GM19239 (cell line): Measurements from ENCODE around the gene BIRC6.
"Not testable (repeated sequence)": the region's sequence is repeated elsewhere in the genome, so short reads cannot be mapped to it uniquely, and the experiment has no call there.

ENCODE experiments used
- DNase-seq: peaks from one replicate; pipeline ENCODE4 v3.0.0; 2011; ENCODE audit warnings: low spot score; ENCODE audit not compliant: insufficient read length
- FAIRE-seq: peaks from 2 replicates; lab custom pipeline; 2011; peaks lifted over from hg19 to GRCh38; lab: Jason Lieb, UNC

The BIRC6 gene

DNA sequence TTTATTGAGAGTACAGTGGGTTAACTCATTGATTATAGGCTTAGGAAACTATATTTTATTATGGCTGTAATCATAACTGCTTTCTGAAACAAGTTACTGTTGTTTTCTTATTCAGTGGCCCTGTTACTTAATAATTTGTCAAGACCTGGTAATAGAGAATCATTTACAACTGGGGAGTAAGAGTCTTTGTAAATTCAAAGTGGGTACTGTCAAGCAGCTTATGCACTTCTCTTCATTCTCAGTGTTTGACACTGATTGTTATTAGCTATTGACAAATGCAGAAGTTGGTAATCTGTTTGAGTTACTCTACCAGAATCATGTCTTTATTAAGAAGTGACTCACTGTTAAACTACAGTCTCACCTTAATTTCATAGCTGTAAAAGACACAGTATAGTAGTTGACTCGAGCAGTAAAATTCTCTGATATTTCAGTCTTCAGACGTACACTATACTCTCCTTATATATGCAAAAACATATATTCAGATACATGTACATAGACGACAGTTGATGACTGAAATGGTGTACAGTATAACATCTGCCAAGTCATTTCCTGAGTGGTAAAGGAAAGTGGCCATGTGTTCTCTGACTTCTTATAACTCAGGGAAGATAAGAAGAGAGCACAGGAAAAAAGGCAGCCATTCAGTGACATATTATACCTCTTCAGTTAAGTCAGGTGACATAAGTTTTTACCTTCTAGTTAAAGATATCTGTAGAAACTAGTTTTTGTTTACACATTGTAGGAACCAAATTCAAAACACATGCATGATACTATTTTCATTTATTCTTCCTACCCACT lies 235.0 kb downstream of the BIRC6 start:
- DNase-seq (no peak), FAIRE-seq (peak; percentile 73)

DNA sequence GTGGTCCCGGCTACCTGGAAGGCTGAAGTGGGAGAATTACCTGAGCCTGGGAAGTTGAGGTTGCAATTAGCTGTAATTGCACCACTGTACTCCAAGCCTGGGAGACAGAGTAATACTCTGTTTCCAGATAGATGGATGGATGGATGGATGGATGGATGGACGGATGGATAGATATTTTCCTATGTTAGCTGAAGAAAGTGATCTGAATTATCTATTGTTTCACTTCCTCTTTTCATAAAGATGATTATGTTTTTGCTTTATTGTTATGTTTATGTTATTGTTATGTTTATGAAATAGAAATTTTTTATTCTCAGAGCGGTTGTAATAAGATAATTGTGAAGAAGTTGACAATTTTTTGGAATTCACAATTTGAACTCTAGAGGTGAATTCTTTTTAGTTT lies 237.8 kb downstream of the BIRC6 start:
- FAIRE-seq, result no peak
- DNase-seq, result no peak

DNA sequence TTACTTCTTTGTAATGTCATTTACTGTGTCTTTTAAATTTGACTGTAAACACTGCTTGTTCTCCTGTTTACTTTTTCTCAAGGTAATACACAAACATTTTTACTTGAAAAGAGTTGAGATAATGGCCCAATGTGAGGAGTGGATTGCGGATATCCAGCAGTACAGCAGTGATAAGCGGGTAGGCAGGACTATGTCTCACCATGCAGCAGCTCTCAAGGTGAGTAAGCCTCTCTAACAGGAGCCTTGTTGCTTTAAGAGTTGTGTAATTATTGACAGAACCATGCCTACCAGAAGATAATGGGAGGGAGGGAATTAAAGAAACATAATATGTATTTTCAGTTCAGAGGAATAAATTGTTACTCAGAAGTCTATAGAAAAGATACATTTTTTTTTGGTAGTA lies 254.5 kb downstream of the BIRC6 start:
- FAIRE-seq (no peak), DNase-seq (no peak)

DNA sequence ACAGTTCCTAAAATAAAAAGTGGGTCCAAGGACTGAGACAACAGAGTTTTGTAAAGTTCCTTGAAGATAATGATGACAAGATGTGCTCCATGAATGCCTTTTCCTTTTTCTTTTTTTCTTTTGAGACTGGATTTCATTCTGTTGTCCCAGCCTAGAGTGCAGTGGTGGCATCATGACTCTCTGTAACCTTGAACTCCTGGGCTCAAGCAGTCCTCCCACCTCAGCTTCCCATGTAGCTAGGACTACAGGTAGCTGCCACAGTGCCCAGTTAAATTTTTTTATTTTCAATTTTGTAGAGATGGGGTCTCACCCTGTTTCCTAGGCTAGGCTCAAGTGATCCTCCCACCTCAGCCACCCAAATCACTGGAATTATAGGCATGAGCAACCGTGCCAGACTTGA lies 254.9 kb downstream of the BIRC6 start:
- DNase-seq, result no peak

DNA sequence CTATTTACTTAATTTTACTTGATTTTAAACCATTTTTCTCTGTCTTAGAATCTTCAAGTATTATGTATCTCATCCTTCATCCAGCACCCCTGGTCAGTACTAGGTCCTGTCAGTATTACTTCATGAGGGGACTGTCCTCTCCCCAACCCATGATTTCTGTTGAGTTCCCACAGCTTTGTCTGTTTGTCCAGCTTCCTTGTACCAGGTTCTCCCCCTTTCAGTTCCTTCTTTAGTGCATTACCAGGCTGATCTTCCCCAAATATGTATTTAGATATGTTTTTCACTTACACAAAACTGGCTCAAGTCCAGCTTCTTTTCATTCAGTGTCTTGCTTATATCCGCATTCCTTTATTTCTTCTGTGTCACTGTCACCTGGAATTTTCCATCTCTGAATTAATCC lies 257.3 kb downstream of the BIRC6 start:
- DNase-seq, result no peak
- FAIRE-seq, result no peak

More for the DNA sequence above, 254.9 kb downstream of the BIRC6 start:
- FAIRE-seq, result no peak

DNA sequence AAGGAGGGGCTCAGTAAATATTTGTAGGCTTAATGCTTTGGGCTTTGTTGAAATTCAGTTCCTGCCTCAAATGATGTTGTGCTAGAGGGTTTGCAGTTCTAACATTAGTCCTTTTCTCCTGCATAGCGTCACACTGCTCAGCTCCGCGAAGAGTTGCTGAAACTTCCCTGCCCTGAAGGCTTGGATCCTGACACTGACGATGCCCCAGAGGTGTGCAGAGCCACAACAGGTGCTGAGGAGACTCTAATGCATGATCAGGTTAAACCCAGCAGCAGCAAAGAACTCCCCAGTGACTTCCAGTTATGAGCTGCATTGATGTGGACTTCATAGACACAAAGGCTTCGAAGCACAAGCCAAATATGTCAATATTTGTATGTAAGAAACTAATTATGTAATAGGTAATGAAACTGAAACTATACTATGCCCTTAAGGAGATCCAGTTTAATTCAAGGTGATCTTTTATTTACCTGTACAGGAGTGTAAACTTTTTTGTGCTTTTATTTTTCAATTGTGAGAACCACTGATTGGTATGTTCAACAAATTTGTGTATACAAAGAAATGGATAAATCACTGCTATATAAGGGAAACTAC lies 260.9 kb downstream of the BIRC6 start:
- DNase-seq (no peak), FAIRE-seq (no peak)

DNA sequence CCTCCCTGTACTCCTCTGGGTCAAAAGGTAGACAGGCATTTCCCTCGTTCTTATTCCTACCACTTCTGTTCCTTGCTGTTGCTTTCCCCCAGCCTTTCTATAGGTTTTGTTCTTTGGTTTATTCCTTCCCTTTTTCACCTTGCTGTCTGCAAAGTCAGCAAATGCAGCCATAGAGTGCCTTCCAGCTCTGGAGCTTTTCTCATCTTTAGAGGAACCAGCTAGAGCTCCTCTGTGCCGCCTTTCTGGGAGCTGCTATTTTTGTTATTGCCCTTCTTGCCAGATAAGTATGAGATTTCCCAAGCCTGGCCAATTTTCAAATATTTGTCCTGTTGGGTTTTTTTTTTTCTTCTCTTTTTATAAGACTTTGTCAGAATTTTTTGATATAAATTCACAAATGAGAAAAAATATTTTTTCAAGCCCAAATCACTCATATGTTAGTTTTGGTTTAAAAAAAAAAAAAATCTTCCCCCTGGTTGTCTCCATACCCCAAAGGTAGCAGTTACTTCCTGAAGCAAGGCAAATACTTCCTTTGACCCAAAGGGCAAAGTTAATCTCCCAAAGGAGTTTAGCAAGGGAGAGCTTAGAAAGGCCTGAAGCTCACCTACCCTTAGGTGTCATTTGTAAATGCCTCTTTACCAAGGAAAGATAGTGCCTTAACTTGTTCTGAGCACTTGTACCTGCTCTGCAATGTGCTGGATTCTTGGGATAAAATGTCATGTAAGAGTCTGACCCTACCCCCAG lies 265.9 kb downstream of the BIRC6 start:
- no peak for FAIRE-seq
- DNase-seq, result no peak

DNA sequence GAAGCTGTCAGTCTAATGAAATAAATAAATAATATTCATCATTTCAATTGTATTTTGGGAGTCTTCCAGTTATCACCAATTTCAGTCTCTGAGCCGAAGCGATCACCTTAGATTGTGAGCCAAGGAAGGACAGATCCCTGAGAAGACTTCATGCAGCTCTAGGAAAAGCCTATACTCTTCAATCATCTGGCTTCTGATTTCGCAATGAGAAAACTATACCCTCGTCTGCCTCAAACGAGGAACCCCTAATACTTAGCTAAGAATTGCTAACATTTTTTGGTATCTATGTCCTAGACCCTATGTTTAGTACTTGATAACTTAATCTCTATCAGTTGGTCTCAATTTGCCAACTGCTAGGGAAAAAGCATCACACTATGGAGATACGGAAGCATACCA lies 266.5 kb downstream of the BIRC6 start:
- DNase-seq (no peak), FAIRE-seq (no peak)

DNA sequence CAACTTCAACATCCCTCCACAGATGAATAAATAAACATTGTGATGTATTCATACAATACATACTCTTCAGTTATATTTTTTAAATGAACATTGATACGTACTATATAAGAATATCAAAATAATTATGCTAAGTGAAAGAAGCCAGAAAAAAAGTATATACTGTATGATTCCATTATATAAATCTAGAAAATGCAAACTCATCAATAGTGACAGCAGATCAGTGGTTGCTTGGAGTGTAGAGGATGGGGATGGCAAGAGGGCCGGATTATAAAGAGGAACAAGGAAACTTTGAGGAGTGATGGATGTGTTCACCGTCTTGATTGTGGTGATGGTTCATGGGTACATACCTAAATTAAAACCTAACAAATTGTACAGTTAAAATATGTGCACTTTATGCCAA lies 268.0 kb downstream of the BIRC6 start:
- FAIRE-seq, result no peak
- DNase-seq, result no peak

DNA sequence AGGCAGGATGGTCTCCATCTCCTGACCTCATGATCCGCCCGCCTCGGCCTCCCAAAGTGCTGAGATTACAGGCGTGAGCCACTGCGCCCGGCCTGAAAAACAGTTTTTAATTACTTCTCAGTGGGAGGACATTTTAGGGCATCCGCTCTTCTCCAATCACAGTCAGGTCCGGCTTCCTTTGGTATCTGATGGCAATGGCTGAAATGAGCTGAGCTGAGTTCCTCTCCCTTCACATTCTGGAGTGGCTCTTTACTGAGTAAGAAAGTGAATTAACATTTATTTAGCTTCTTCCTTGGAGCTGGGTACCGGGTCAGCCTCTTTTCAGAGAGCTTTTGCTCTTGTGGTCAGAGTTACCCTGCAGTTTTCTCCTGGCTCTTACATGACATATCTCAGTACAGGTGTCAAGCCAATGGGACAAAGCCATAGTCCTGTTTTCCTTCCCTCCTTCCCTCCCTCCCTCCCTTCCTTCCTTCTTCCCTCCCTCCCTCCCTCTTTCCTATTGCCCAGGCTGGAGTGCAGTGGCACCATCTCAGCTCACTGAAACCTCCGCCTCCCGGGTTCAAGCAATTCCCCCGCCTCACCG lies 269.9 kb downstream of the BIRC6 start:
- FAIRE-seq (no peak), DNase-seq (no peak)

DNA sequence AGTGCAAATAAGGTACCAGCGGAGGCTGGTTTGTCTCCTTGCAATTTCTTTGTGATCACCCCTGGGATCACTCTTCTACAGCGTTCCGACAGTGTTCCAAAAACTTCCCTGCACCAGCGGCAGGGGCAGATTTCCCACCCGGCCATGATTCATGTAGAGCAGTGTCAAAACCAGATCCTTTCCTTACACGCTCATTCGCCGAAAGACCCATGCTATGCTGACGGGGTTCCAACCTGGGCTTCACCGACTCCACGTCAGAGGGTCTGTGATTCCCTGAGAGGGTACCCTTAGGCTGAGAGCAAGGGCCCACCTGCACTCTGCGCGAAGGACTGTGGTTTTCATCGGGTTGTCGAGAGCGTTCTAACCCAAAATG lies 270.6 kb downstream of the BIRC6 start:
- peak; percentile 4 for DNase-seq

DNA sequence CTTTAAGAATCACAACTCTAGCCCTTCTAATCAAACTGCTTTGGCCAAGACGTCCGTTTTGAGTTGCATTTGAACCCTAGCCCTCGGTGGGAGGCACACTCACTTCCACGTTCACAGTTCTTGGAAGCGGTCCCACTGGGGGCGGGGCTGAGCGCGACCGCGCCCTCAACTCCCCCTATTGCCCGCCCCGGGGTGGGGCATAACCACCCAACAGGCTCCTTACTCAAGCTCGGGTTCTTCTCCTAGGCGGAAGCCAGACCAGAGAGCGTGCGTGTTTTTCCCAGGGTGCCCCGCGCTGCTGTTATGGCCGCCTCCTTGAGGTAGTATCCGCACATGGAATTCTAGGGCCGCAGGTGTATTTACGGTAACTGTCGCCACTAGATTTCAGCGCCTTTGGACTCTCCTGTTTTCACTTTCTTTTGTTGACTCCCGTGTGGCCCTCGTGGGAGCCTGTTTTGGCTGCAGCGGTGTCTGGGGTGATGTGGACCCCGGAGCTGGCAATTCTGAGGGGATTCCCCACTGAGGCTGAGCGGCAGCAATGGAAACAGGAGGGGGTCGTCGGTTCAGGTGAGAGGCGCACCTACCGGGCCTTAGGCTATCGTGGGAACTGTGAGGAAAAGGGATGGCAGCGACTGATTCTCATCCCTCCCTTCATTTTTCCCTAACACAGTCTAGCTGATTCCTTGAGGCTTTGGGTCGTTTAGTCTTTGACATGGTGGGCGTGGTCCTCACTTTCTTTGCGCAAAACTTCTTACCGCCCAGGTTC lies 271.2 kb downstream of the BIRC6 start, which contains the start of gene TTC27:
Gene TTC27, plus strand, starts transcription at position 237 of the 766 bp plus-strand sequence. Its CDS starts 243 bp downstream, at position 480.
- peak; percentile 89 for DNase-seq
- peak; percentile 100 for FAIRE-seq

More for the DNA sequence above, 270.6 kb downstream of the BIRC6 start:
- no peak for FAIRE-seq

DNA sequence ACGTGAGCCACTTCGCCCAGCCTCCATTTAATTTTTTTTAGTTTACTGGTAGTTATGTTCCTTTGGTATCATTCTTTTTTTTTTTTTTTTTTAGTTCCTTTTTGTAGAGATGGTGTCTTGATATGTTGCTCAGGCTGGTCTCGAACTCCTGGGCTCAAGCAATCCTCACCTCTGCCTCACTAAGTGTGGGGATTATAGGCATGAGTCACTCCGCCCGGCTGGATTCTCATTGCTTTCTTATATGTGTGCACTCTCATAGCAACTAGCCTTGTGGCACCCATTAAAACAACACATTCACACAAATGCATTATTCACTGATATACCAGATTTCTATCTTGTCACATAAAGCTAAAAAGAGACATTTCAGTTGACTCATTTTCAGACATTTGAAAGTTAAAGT lies 275.3 kb downstream of the BIRC6 start:
- no peak for DNase-seq
- FAIRE-seq, result no peak

DNA sequence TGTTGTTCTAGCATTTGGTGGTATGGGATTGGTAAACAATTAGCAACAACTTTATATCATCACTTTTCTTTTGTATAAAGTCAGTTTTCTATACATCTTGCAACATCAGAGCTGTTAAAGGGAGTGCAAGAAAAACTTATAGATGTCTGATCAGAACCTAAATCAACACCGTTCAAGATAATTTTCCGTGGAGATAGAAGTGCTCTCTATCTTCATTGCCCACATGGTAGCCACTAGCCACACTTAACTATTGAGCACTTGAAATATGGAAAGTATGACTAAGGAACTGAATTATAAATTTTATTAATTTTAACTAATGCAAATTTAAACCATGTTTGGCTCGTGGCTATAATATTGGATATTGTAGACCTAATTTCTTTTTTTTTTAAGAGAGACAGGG lies 276.2 kb downstream of the BIRC6 start:
- DNase-seq (no peak), FAIRE-seq (no peak)

DNA sequence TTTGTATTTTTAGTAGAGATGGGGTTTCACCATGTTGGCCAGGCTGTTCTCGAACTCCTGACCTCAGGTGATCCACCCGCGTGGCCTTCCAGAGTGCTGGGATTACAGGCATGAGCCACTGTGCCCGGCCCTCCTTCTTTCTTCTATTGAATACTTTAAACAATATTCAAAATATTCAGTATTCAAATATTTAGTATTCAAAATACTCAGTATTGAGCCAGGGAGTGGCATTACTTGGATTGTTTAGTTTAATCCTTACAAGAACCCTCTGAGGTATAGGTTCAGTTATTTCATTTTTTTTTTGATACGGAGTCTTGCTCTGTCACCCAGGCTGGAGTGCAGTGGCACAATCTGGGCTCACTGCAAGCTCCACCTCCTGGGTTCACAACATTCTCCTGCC lies 281.7 kb downstream of the BIRC6 start:
- FAIRE-seq, DNase-seq: not testable (repeated sequence)

DNA sequence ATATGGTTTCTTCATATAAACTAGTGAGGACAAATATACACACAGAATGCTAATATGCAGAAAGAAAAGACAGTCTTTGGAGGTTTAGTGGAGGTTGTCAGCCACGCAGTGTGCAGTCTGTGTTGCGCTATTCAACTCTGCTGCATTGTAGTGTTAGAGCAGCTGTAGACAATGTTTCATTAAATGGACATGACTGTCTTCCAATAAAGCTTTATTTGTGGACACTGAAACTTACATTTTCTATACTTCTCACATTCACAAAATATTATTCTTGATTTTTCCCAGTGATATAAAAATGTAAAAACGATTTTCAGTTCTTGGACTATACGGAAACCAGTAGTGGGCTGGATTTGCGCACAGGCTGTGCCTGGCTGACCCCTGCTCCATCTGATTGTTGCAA lies 284.4 kb downstream of the BIRC6 start:
- DNase-seq (no peak), FAIRE-seq (no peak)

DNA sequence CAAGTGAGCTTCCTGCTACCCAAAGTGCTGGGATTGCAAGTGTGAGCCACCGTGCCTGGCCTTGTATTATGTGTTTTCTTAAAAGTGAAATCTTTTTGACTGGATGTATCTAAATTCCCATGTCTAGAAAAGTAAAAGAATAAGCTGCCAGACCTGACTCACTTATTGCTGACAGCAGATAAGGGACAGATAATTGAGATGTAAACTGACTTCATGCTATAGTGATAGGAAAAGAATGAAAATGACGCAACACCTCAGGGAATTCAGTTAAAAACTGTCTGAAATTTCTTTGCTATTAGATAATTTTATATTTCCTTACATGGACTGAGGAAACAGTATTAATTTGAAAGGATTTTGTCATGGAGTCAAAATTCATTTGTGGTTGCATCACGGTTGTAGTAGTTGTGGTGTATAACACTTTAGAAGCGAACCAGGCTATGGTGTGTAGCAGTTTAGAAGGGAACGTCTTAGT lies 290.4 kb downstream of the BIRC6 start:
- DNase-seq, result no peak
- FAIRE-seq, result peak; percentile 53

DNA sequence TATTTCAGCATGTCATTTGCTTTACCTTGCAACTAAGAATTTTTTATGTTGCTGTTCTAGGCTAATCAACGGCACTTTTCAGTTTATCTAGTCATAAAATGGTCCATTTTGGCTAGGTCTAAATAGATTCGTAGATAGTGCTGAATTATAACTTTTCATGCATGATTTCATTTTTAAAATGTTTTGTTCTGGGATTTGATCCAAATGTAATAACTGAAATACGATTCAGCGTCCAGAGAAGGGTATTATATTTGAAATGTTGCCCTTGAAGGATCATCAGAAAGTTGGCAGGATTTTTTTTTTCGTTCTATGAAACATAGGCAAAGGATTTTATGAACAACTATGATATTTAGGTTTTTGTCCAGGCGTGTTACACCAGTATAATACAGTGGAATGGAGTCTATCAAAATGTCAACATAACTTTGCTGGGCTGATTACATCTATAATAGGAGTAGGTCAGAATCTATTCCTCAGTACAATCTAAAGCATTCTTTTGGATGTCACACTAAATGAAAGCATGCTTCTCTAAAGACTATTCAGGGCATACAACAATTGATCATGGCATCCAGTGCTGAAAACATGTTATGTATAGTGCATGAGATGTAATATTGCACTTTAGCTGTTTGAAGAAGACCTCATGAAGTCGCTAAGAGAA lies 295.9 kb downstream of the BIRC6 start:
- no peak for DNase-seq
- no peak for FAIRE-seq

DNA sequence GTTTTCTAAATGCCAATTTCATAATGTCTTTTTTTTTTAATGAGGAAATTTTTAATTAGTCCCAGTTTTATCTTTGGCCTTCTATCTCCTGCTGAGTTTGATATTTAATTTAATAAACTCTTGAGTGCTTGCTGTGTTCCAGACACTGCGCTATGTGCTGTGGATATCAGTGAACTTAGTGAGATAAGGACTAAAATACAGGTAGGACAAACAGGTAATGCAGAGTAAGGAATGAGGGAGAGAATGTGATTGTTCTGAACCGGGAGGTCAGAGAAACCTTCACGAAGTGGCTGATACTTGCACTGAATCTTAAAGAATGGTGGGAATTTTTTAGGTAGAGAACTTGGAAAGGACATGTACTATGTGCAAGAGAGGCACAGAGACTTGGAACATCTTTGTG lies 299.2 kb downstream of the BIRC6 start:
- FAIRE-seq (no peak), DNase-seq (no peak)
